HepG2 (cell line): ENCODE data around the gene PEA15. TPM values are rescaled to one million over a fixed set of nuclear protein-coding genes. Genes with fewer than 3 reads are reported as not detected.

Source experiments
- ATAC-seq: fragments of 200-7000 bp; cut with Tn5 transposase; 3 replicates; pipeline ENCODE4 v1.9.1; 2020; ENCODE audit warnings: mild to moderate bottlenecking, moderate library complexity
- BruUV-seq: library from RNA; stranded (reverse); fragments of 400-500 nt; replicated peaks from 2 replicates; lab custom pipeline; 2021; lab: Mats Ljungman, UMichigan
- CTCF ChIA-PET: fragments of 300-600 bp; formaldehyde crosslinking; extraction: SDS; loops from one replicate; lab custom pipeline; 2021; ENCODE audit warnings: low total read pairs, inconsistent platforms, low intra/inter-chr PET ratio; lab: Yijun Ruan, JAX
- POLR2A ChIA-PET: fragments of 350-600 bp; sonication (Branson Sonifier 250); formaldehyde crosslinking; loops from one replicate; lab custom pipeline; 2020; ENCODE audit warnings: antibody characterized with exemption, inconsistent platforms; lab: Yijun Ruan, JAX
- DNase-seq: peaks from one replicate; pipeline ENCODE4 v3.0.0-alpha.2; 2015; ENCODE audit warnings: low spot score
- FAIRE-seq: peaks from 3 replicates; lab custom pipeline; 2011; peaks lifted over from hg19 to GRCh38; lab: Jason Lieb, UNC
- H2AFZ ChIP-seq: one replicate; pipeline ENCODE4 v1.6.1; 2011; ENCODE audit warnings: low read length, inconsistent platforms
- H3K27ac ChIP-seq: fragments of 300-600 bp; 3 replicates; pipeline ENCODE4 v1.8.0; 2011; ENCODE audit warnings: mixed run types, mild to moderate bottlenecking, mixed read lengths, low read length, inconsistent platforms; ENCODE audit not compliant: insufficient read depth; ENCODE audit errors: extremely low read length
- H3K27me3 ChIP-seq, 2 experiments: fragments of 200-600 bp in 1 of 2; 2 replicates in 1 of 2; 3 replicates in 1 of 2; pipeline versions ENCODE4 v1.6.0 to v1.8.0; 2011; ENCODE audit warnings: low read length in 2 of 2, mild to moderate bottlenecking in 2 of 2, moderate library complexity in 2 of 2, inconsistent platforms in 1 of 2; ENCODE audit not compliant: insufficient read depth in 2 of 2, control insufficient read depth in 1 of 2
- H3K36me3 ChIP-seq, 2 experiments: fragments of 200-600 bp in 1 of 2; replicated peaks in 1 of 2; 2 replicates in 1 of 2; 3 replicates in 1 of 2; pipeline versions ENCODE4 v1.5.1 to v1.8.0; 2011; ENCODE audit warnings: low read length in 2 of 2, inconsistent platforms in 1 of 2; ENCODE audit not compliant: insufficient read depth in 2 of 2, control insufficient read depth in 1 of 2
- H3K4me1 ChIP-seq: 2 replicates; pipeline ENCODE4 v1.5.1; 2012; ENCODE audit warnings: low read length, inconsistent platforms; ENCODE audit not compliant: insufficient read depth
- H3K4me2 ChIP-seq: 2 replicates; pipeline ENCODE4 v1.6.0; 2011; ENCODE audit warnings: low read depth, low read length, inconsistent platforms
- H3K4me3 ChIP-seq, 3 experiments: fragments of 200-600 bp in 1 of 3; sonication (generic), shearing (Covaris generic) in 1 of 3; replicated peaks in 1 of 3; 2 replicates each; pipeline ENCODE4 v1.5.1; 2011 to 2016; ENCODE audit warnings: low read length in 3 of 3, inconsistent platforms in 2 of 3, low read depth in 2 of 3, mild to moderate bottlenecking in 2 of 3, control low read depth in 1 of 3, mixed read lengths in 1 of 3; ENCODE audit not compliant: insufficient read depth in 1 of 3
- H3K79me2 ChIP-seq: one replicate; pipeline ENCODE4 v1.6.1; 2011; ENCODE audit warnings: low read length, inconsistent platforms; ENCODE audit not compliant: insufficient read depth
- H3K9ac ChIP-seq: 2 replicates; pipeline ENCODE4 v1.6.0; 2011; ENCODE audit warnings: mild to moderate bottlenecking, low read depth, low read length, inconsistent platforms; ENCODE audit not compliant: insufficient read depth
- H3K9me3 ChIP-seq: 2 replicates; pipeline ENCODE4 v1.5.1; 2012; ENCODE audit warnings: mild to moderate bottlenecking, low read length
- H4K20me1 ChIP-seq: 2 replicates; pipeline ENCODE4 v1.6.0; 2011; ENCODE audit warnings: inconsistent platforms, mild to moderate bottlenecking, low read length, moderate library complexity; ENCODE audit not compliant: insufficient read depth
- ARNT2 ChIP-seq: sonication (generic); formaldehyde crosslinking; IDR thresholded peaks from 2 replicates; pipeline ENCODE4 v1.8.0; 2022; ENCODE audit warnings: mild to moderate bottlenecking, low read depth, missing genetic modification reagents, moderate library complexity
- MEIS2 ChIP-seq: sonication (generic); formaldehyde crosslinking; IDR thresholded peaks from 2 replicates; pipeline ENCODE4 v1.9.0; 2021; ENCODE audit warnings: mild to moderate bottlenecking, missing genetic modification reagents
- SMARCE1 ChIP-seq: fragments of 450-650 bp; IDR thresholded peaks from 2 replicates; pipeline ENCODE4 v1.6.1; 2017; ENCODE audit warnings: borderline replicate concordance
- ZNF446 ChIP-seq: sonication (generic); formaldehyde crosslinking; IDR thresholded peaks from 2 replicates; pipeline ENCODE4 v1.5.0; 2020; ENCODE audit warnings: mild to moderate bottlenecking, missing genetic modification reagents
- ZNF879 ChIP-seq: sonication (generic); formaldehyde crosslinking; IDR thresholded peaks from 2 replicates; pipeline ENCODE4 v1.8.1; 2023; ENCODE audit warnings: missing genetic modification reagents
- WGBS: methylation state at CpG from one replicate; pipeline ENCODE4 v1.1.6; 2017; ENCODE audit warnings: low lambda C conversion rate; 5-methylcytosine and 5-hydroxymethylcytosine counted together
- in situ Hi-C: cut with HindIII; loops from 2 replicates; pipeline ENCODE4 v1.10.0; 2017; ENCODE audit warnings: low pct_unique_long_range_greater_than_20kb; ENCODE audit not compliant: extremely low pct_ligation_motif_present
- intact Hi-C: fragments of 100-400 bp; cut with micrococcal nuclease; formaldehyde crosslinking; loops from one replicate; pipeline ENCODE4 v1.10.0; 2022; ENCODE audit not compliant: unreplicated experiment
- polyA plus RNA-seq, 8 experiments: library from polyadenylated mRNA; depleted of rRNA in 3 of 8; stranded (reverse) in 7 of 8; unstranded in 1 of 8; fragments of >200 nt; fragmentation: Illumina TruSeq in 4 of 8; extraction: Trizol in 4 of 8; gene quantifications; 2 replicates each; pipeline versions ENCODE4 v1.2.1 to v1.2.3, GENCODE V29; 2011 to 2016; ENCODE audit warnings: low read depth in 4 of 8, missing spikeins in 1 of 8, mixed read lengths in 1 of 8; ENCODE audit not compliant: insufficient read depth in 1 of 8
- total RNA-seq, 5 experiments: library from RNA; depleted of rRNA; stranded (reverse); fragments of >200 nt; fragmentation: Illumina TruSeq; extraction: Trizol; gene quantifications; 2 replicates each; pipeline ENCODE4 v1.2.3, GENCODE V29; 2016; ENCODE audit warnings: low read depth in 1 of 5
- TF ChIP-seq, protein P1 (sequence below): sonication (generic); formaldehyde crosslinking; IDR thresholded peaks from 2 replicates; pipeline ENCODE4 v1.4.0; 2020; ENCODE audit warnings: missing genetic modification reagents, borderline replicate concordance
- TF ChIP-seq, protein P2 (sequence below): sonication (generic); formaldehyde crosslinking; conservative IDR thresholded peaks from 2 replicates; pipeline ENCODE4 v1.4.0; 2020; ENCODE audit warnings: missing genetic modification reagents

PEA15 gene
- total and polyA plus RNA-seq, 2 of the 13 experiments (the other 11 are each of a cell fraction or from before 2014, with no cell fraction given): 12.1 to 35.2 TPM

DNA sequence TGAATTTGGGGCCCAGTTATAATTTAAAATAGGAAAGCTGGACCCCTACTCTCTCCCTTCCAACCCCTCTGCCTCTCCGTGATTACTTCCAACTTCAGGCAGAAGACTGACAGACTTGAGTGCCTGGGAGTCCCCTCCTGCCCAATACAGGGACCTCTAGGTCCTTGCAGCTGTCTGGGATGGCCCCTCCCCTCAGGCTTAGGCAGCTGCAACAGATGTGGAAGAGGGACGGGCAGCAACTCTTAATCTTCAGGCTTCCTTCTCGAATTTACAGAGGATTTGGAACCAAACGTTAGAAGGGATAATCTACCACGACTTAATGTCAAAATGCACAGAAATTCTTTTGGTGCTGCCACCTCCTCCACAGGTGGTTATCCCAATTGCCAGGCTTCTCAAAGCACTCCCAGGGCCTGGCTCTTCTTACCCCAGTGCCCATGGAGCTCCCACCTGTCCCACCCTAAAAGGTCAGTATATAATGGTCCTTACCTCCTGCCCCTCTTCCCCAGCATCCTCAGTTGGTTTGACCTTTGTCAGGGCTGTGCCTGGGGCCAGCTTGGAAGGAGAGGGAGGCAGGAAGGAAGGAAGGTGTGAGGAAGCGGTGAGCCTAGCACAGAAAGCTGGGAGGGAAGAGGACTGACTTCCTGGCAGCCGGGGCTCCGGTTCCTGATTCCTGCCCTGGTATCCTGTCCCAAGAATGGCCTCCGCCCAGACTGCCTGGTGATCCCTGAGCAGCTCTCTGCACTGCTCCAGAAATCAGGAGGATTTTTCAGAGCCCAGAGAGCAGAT lies 2.8 kb downstream of the PEA15 start (continued):
- TF ChIP-seq, protein P1, sequence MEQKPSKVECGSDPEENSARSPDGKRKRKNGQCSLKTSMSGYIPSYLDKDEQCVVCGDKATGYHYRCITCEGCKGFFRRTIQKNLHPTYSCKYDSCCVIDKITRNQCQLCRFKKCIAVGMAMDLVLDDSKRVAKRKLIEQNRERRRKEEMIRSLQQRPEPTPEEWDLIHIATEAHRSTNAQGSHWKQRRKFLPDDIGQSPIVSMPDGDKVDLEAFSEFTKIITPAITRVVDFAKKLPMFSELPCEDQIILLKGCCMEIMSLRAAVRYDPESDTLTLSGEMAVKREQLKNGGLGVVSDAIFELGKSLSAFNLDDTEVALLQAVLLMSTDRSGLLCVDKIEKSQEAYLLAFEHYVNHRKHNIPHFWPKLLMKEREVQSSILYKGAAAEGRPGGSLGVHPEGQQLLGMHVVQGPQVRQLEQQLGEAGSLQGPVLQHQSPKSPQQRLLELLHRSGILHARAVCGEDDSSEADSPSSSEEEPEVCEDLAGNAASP: no peak

DNA sequence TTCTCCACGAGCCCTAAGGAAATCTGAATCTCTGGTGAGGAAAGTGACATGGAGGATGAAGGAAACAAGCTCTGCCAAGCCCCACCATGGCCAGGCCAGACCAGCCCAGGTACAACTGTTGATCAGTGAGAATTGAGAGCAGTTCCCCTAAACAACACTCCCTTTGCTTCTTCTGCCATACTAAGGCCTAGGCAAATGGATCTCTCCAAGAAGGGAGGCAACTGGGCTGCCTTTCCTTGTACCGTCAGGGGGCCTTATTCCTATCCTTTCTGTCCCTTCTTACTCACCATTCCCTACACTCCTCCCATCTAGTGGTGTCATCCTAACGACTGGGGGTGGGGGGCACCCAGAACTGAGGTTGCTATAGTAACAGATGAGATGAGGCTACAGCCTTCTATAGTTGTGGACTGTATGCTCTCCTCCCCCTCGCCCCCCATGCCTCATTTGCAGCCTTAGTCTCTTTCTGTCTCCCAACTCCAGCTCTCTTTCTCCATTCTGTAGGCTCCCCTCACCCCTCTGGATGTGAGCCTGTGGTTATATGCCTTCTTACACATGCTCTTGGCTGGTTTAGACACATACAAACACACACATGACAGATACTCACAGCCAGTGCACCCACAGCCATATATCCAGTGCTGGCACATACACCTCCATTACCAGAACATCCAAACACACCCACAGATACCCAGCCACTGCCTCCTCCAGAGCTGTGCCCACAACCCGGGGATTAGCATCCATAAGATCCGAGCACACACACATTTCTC lies 3.6 kb downstream of the PEA15 start:
- Histone ChIP-seq H3K27ac (no peak overlapping the region), H3K9me3 (no peaks in the 10 kb centered on the region), H4K20me1 (no peaks in the 10 kb centered on the region), H3K4me1 (peaks cover 32% of the 10 kb centered on the region), H3K9ac (no peak overlapping the region), H2AFZ (no peak overlapping the region), H3K4me3 (no peak overlapping the region), H3K36me3 (peaks cover 12 to 25% of the 10 kb centered on the region in 2 experiments), H3K4me2 (no peak overlapping the region), H3K79me2 (peaks cover 2% of the 10 kb centered on the region), H3K27me3 (no peaks in the 10 kb centered on the region)
- intact Hi-C loops: no loop called here
- no peak for TF ChIP-seq MEIS2 (CRISPR knock-in tag)
- TF ChIP-seq ARNT2 (CRISPR knock-in tag): no peak
- no peak for TF ChIP-seq SMARCE1
- TF ChIP-seq, protein P2, sequence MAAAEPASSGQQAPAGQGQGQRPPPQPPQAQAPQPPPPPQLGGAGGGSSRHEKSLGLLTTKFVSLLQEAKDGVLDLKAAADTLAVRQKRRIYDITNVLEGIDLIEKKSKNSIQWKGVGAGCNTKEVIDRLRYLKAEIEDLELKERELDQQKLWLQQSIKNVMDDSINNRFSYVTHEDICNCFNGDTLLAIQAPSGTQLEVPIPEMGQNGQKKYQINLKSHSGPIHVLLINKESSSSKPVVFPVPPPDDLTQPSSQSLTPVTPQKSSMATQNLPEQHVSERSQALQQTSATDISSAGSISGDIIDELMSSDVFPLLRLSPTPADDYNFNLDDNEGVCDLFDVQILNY (CRISPR knock-in tag): no peak
- no peak for TF ChIP-seq ZNF879 (CRISPR knock-in tag)
- TF ChIP-seq ZNF446 (CRISPR knock-in tag): no peak
- in situ Hi-C loops: no loop called here
- ChIA-PET CTCF (no interaction called here), POLR2A (no interaction called here)
- WGBS: 88% methylated on average over 6 of the region's 6 CpGs
- DNase-seq: no peak
- no peak for FAIRE-seq
- BruUV-seq: no TSS peak
- no peak for ATAC-seq
